Smooth muscle cell (in vitro differentiated cells): ENCODE measurements around the gene NAPA. TPM values are rescaled to one million over a fixed set of nuclear protein-coding genes. Genes with fewer than 3 reads are reported as not detected.

ENCODE experiments used
- DNase-seq: peaks from one replicate; lab custom pipeline; 2025; ENCODE audit not compliant: unreplicated experiment; lab: John Stamatoyannopoulos, UW
- H2AFZ ChIP-seq: fragments of 200-600 bp; sonication (generic); 2 replicates; pipeline ENCODE4 v1.6.0; 2016; ENCODE audit warnings: antibody characterized with exemption, low read depth, mild to moderate bottlenecking
- H3F3A ChIP-seq: fragments of 200-600 bp; sonication (generic); 2 replicates; pipeline ENCODE4 v1.6.0; 2017; ENCODE audit warnings: antibody characterized with exemption, low read depth
- H3K27ac ChIP-seq: fragments of 200-600 bp; sonication (generic); 2 replicates; pipeline ENCODE4 v1.5.1; 2016; ENCODE audit warnings: low read depth, mild to moderate bottlenecking
- H3K27me3 ChIP-seq: fragments of 200-600 bp; sonication (generic); 2 replicates; pipeline ENCODE4 v1.6.1; 2016; ENCODE audit warnings: low read depth, mild to moderate bottlenecking
- H3K36me3 ChIP-seq: fragments of 200-600 bp; sonication (generic); 2 replicates; pipeline ENCODE4 v1.5.1; 2016; ENCODE audit warnings: low read depth
- H3K4me1 ChIP-seq: fragments of 200-600 bp; sonication (generic); 2 replicates; pipeline ENCODE4 v1.5.1; 2016; ENCODE audit warnings: low read depth
- H3K4me2 ChIP-seq: fragments of 200-600 bp; sonication (generic); 2 replicates; pipeline ENCODE4 v1.6.0; 2016; ENCODE audit warnings: mild to moderate bottlenecking
- H3K4me3 ChIP-seq: fragments of 200-600 bp; sonication (generic); 2 replicates; pipeline ENCODE4 v1.5.1; 2016; ENCODE audit warnings: mild to moderate bottlenecking
- H3K79me2 ChIP-seq: fragments of 200-600 bp; sonication (generic); 2 replicates; pipeline ENCODE4 v1.6.0; 2016; ENCODE audit warnings: low read depth, mild to moderate bottlenecking
- H3K9ac ChIP-seq: fragments of 200-600 bp; sonication (generic); 2 replicates; pipeline ENCODE4 v1.6.0; 2016; ENCODE audit warnings: low read depth
- H3K9me3 ChIP-seq: fragments of 200-600 bp; sonication (generic); replicated peaks from 2 replicates; pipeline ENCODE4 v1.5.1; 2016; ENCODE audit warnings: low read depth
- H4K20me1 ChIP-seq: fragments of 200-600 bp; sonication (generic); 2 replicates; pipeline ENCODE4 v1.6.0; 2016; ENCODE audit warnings: low read depth
- whole genome bisulfite sequencing: methylation state at CpG from one replicate; pipeline ENCODE4 v1.1.7; 2016; ENCODE audit warnings: low lambda C conversion rate; 5-methylcytosine and 5-hydroxymethylcytosine counted together
- polyA plus RNA-seq: library from polyadenylated mRNA; unstranded; fragments of >200 nt; fragmentation: Nextera tagmentation; extraction: Ambion mirVana; gene quantifications from 2 replicates; pipeline ENCODE4 v1.2.1, GENCODE V29; 2016
- total RNA-seq: library from RNA; depleted of rRNA; stranded (reverse); fragments of >200 nt; gene quantifications from 2 replicates; pipeline ENCODE4 v1.2.3, GENCODE V29; 2014
- TF ChIP-seq, protein P1 (sequence below): fragments of 200-600 bp; sonication (generic); IDR thresholded peaks from 2 replicates; pipeline ENCODE4 v1.5.1; 2017; ENCODE audit warnings: borderline replicate concordance, mild to moderate bottlenecking, antibody characterized with exemption; ENCODE audit not compliant: insufficient read depth, poor library complexity, severe bottlenecking

NAPA gene
- total and polyA plus RNA-seq, 2 experiments from 2014 or later, result 65.0 to 78.7 TPM

DNA sequence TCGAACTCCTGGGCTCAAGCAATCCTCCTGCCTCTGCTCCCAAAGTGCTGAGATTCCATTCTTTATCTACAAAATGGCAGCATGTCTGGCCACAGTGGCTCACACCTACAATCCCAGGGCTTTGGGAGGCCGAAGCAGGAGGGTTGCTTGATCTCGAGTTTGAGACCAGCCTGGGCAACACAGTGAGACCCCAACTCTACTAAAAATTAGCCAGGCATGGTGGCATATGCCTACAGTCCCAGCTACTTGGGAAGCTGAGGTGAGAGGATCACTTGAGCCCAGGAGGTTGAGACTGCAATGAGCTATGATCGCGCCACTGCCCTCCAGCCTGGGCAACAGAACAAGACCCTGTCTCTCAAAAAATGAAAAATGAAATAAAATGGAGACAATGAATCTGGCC is 6.1 kb downstream of the NAPA start:
- H3K27ac ChIP-seq, result no peak overlapping the region
- no peak overlapping the region for H2AFZ ChIP-seq
- no peak overlapping the region for H3K4me3 ChIP-seq
- peaks cover 6% of the 10 kb centered on the region for H3K4me1 ChIP-seq
- H3F3A ChIP-seq, result no peaks in the 10 kb centered on the region
- H3K36me3 ChIP-seq, result no peaks in the 10 kb centered on the region
- no peak overlapping the region for H3K4me2 ChIP-seq
- H3K79me2 ChIP-seq, result peaks cover 70% of the 10 kb centered on the region
- TF ChIP-seq, protein P1, sequence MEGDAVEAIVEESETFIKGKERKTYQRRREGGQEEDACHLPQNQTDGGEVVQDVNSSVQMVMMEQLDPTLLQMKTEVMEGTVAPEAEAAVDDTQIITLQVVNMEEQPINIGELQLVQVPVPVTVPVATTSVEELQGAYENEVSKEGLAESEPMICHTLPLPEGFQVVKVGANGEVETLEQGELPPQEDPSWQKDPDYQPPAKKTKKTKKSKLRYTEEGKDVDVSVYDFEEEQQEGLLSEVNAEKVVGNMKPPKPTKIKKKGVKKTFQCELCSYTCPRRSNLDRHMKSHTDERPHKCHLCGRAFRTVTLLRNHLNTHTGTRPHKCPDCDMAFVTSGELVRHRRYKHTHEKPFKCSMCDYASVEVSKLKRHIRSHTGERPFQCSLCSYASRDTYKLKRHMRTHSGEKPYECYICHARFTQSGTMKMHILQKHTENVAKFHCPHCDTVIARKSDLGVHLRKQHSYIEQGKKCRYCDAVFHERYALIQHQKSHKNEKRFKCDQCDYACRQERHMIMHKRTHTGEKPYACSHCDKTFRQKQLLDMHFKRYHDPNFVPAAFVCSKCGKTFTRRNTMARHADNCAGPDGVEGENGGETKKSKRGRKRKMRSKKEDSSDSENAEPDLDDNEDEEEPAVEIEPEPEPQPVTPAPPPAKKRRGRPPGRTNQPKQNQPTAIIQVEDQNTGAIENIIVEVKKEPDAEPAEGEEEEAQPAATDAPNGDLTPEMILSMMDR, result no peak
- 97% methylated on average over 5 of the region's 5 CpGs for WGBS
- no peak overlapping the region for H3K9ac ChIP-seq
- H4K20me1 ChIP-seq, result peaks cover 93% of the 10 kb centered on the region
- H3K27me3 ChIP-seq, result no peaks in the 10 kb centered on the region
- DNase-seq, result no peak
- H3K9me3 ChIP-seq, result no peaks in the 10 kb centered on the region

DNA sequence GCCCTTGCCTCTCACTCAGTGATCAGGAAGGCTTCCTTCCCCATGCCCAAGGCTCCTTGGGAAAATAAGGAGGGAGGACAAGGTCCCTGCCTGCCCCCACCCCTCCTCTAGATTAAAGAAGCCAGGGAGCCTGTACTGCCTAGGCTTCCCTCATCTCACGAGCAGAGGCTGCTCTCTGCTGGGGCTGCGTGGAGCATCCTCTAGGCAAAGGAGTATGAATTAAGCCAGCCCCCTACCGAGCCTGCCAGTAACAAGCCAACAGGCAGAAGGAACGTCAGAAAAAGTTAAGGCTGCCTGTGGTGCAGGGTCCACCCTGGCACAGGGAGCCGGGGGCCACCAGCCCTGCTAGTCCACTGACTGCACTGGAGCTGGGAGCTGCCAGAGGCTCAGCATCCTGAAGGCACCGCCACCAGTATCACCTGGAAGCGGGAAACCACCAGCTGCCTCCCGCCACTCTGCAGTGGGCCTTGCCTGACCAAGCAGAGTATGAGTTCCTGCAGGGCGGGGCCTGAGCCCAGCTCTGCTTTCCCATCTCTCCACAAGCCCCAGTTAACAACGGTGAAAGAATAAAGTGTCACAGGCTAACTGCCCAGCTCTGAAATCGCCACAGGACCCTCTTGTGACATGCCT is 6.8 kb downstream of the NAPA start:
- DNase-seq, result no peak
- WGBS, result 84% methylated on average over 11 of the region's 11 CpGs
- Histone ChIP-seq H3K36me3 (no peaks in the 10 kb centered on the region), H3K27me3 (no peaks in the 10 kb centered on the region), H3K4me1 (peaks cover 6% of the 10 kb centered on the region), H4K20me1 (peaks cover 95% of the 10 kb centered on the region), H3K4me3 (no peak overlapping the region), H3K9ac (no peak overlapping the region), H3K79me2 (peaks cover 64% of the 10 kb centered on the region), H2AFZ (no peak overlapping the region), H3K4me2 (no peak overlapping the region), H3K9me3 (no peaks in the 10 kb centered on the region), H3F3A (no peaks in the 10 kb centered on the region), H3K27ac (no peak overlapping the region)
- TF ChIP-seq, protein P1, result no peak

DNA sequence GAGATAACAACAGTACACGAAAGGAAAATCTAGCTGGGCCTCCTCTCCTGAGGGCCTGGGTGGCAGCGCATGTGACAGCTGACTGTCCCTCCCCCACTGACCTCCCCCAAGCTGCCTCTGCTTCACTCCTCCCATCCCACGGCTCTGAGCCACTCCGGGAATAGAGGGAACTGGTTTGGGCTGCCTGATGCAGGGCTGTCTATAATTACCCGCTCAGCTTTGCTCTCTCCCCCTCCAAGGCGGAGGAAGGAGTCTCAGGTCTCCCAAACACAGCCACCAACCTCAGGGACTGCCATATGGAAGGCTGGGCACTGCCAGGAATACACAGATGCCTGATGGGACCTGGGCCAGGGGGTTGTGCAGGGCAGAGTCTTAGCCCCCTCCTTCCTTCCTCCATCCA is 7.9 kb downstream of the NAPA start:
- TF ChIP-seq, protein P1, result no peak
- Histone ChIP-seq H3F3A (no peaks in the 10 kb centered on the region), H3K27me3 (no peaks in the 10 kb centered on the region), H3K9ac (no peak overlapping the region), H2AFZ (no peak overlapping the region), H3K4me3 (no peak overlapping the region), H3K36me3 (no peaks in the 10 kb centered on the region), H3K4me1 (peaks cover 6% of the 10 kb centered on the region), H3K27ac (peak overlapping the region; percentile 15), H3K4me2 (no peak overlapping the region), H3K79me2 (peaks cover 53% of the 10 kb centered on the region), H4K20me1 (peaks cover 93% of the 10 kb centered on the region), H3K9me3 (no peaks in the 10 kb centered on the region)
- 69% methylated on average over 6 of the region's 6 CpGs for WGBS
- DNase-seq, result no peak

DNA sequence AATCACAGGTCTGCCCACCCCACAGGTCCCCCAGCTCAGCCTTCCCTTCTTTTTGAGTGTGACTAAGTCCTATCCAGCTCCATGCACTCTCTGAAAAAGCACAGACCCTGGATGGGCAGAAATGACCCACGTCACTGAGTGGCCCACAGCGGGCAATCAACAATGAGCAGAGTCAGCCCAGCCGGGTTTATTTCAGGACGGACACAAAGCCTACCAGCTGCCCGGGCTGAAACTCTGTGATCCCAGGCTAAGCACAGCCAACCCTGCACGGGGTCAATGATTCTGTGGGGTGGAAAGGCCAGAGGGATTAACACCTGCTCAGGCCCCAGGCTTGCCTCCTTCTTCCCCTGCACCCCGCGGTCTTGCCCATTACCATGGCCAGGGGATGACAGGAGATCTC is 8.4 kb downstream of the NAPA start:
- TF ChIP-seq, protein P1, result no peak
- peaks cover 6% of the 10 kb centered on the region for H3K4me1 ChIP-seq
- no peaks in the 10 kb centered on the region for H3F3A ChIP-seq
- peak overlapping the region; percentile 15 for H3K27ac ChIP-seq
- no peaks in the 10 kb centered on the region for H3K27me3 ChIP-seq
- peaks cover 49% of the 10 kb centered on the region for H3K79me2 ChIP-seq
- WGBS, result 80% methylated on average over 8 of the region's 8 CpGs
- H4K20me1 ChIP-seq, result peaks cover 91% of the 10 kb centered on the region
- no peak overlapping the region for H3K9ac ChIP-seq
- H3K4me2 ChIP-seq, result no peak overlapping the region
- H3K36me3 ChIP-seq, result no peaks in the 10 kb centered on the region
- no peak for DNase-seq
- H3K4me3 ChIP-seq, result no peak overlapping the region
- no peak overlapping the region for H2AFZ ChIP-seq
- no peaks in the 10 kb centered on the region for H3K9me3 ChIP-seq
